ENCODE measurements around the gene CD47.

Gene CD47

DNA sequence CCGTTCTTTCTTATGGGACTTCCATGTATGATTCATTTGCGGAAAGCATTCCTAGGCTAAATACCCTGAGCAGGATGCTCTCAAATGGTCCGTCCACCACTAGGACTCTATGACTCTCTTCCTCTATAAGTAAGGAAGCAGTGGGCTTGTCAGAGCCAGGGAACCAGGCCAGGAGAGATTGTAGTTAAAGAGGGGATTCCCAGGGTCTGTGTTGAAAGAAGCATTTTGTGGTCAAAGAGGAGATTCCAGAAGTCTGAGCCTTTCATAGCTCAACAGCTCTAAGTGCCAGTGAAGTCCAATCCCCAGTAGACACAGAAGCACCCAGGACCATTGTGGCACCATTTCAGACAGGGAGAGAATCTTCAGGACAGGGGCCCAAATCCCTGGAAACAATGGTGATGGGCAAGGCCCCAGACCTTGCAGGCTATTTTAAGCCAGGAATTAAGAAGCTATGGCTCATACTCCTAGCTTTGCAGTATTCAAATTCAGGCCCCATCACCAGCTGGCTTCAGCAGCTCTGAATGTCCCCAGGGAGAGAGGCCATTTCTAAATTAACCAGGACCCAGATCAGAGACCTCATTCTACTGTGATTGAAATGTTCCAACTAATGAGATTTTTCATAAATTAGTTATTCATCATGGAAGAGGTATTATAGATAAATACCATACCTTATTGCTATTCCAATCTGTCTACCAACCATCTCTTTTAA is 81.7 kb downstream of the CD47 start:
- no peak for DNase-seq

DNA sequence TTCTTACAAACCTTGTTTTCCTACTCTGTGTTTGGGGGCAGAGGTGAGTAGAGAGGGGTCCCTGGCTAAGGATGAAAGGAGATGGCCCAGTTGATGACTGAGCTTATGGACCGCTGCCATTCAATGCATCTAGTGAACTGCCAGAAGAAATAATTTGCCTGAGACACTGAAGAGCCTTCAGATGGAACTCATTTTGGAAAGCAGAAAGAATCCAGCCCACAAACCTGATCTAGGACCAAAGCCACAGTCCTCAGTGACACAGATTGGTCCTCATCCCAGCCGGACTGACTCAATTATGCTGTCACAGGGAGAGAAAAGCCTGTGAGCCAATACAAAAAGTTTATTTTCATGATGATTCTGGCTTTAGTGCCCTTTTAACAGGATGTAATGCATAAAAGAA is 82.7 kb downstream of the CD47 start:
- DNase-seq: no peak

DNA sequence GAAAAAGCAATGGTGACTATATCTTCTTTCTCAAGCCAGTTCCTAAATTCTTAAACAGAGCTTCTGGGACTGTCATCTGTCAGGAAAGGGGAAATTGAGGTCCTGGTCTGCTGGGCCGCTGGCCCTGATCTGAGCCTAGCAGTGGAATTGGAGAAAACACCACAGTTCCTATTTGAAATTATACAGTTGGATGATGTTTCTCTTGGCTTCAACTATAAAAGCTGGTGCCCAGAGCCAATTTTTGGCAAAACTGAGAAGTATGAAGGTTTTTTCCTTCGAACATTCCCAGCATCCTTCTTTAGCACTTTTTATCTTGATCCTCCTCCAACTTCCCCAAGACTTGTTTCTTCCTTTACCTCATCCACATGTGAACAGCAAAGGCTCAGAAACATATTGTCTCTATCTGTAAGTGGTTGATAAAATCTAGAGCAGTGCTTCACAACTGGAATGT is 83.9 kb downstream of the CD47 start:
- DNase-seq: no peak

DNA sequence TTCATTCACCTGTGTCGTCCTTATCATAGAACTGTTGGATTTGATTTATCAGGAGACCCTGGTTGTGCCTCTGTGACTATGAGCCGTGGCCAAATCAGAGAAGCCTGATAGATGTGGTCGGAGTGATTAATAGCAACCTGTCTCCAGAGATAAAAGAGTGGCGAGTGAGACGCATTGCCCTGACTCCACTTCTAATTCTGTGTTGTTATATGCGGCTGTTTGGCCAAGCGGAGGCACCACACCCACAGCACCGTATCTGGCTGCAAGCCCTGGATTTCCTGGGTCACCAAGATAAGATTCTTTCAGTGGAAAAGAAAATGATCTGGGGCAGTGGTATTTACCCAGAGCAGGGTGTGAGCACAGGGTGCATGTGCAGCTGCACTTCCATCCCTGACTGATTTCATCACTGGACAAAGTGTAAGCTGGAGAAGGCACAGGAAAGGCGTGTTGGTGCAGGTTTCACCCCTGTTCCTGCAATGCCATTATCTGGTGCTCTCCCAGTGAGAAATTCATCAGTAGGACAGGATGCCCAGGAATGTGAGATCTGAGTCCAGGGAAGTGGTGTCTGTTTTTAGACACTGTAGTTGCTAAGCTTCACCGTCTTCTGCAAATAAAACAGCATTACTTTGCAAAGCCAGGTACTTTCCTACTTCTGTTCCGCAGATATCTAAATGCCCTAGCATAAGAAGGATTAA is 84.6 kb downstream of the CD47 start:
- DNase-seq: no peak

DNA sequence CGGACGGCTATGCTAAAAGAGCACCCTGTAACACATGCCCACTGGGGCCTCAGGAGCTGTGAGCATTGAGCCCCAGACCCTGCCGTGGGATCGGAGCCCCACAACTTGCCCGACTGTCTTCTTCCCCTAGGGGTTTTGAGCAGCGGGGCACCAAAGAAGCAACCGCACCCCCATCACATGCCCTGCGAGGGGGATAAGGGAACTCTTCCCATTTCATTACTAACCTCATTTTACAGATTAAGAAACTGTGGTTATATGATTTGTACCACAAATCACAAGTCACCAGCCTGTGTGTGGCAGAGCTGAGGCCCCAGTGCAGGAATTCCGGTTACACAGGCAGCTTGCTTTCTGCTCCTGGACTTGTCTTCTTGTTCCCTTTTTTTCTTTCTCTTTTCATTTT is 86.2 kb downstream of the CD47 start:
- no peak for DNase-seq

DNA sequence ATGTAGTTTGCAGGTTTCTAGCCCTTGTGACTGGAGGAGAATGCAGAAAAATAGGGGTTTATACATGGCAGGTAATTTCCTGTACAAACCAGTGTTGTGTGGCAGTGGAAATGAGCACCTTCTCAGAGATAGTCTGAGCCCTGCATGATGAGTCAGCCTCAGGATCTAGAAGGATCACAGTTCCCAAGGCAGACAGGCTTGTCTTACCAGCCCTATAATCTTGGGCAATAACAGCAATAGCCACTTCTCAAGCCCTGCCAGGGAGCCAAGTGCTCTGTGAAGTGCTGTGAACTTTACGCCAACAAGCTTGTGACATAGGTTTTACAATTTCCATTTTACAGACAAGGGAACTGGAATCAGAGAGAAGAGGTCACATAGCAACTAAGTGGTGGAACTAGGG is 89.4 kb downstream of the CD47 start:
- no peak for DNase-seq

DNA sequence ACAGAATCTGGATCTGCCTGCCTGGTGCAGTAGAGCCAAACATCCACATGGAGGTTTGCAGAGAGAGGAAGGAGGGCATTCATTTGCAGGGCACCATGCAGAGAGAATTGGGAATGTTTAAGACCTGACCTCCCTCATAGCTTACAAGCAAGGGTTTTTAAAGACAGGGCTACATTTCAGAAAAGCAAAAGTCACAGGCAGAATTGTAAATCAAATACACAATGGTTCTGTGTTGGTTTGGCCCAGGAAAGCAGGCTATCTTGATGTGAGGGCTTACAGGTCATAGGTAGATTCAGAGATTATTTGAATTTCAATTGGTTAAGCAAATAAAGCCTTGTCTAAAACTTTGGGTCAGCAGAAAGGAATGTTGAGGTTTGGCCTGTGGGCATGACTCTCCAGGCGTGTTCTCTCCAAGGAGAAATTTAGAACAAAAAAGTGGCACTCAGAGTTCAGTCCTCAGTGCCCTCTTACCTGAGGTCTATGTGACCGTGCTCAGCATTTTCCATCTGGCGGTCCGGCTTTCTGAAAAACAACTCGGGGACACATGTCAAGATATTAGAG is 91.5 kb downstream of the CD47 start:
- DNase-seq: no peak

DNA sequence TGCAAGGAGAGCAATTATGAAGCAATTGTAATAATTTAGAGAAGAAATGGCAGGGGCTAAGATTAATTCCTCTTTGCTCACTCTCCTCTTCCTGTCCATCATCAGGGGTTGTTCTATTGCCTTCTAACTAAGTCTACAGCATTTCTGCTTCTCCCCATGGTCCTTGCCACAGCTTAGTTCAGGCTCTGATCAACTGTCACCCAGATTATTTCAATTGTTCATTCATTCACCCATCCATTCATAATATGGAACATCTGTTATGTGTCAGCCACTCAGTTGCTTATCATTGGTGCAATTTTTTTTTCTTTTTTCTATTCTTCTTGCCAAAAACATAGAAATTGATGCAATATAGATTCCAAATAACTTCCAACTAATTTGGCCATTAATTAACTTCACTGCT is 93.2 kb downstream of the CD47 start:
- no peak for DNase-seq

DNA sequence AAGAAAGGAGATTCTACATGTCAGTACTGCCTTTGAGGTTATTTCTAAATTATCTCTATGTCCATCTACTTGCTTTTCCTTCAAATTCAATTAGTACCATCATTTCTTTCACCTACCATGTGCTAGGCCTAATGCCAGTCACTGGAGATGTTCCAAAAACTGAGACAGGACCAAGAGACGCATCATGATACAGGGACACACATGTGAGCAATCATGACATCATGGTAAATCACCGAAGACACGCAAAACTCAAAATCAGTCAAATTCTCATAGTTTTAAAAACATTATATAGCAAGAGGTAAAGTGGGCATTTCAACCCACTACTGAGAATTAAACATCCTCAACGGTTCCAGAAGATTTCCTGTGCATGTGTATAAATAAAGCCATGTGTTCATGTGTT is 95.0 kb downstream of the CD47 start:
- no peak for DNase-seq

DNA sequence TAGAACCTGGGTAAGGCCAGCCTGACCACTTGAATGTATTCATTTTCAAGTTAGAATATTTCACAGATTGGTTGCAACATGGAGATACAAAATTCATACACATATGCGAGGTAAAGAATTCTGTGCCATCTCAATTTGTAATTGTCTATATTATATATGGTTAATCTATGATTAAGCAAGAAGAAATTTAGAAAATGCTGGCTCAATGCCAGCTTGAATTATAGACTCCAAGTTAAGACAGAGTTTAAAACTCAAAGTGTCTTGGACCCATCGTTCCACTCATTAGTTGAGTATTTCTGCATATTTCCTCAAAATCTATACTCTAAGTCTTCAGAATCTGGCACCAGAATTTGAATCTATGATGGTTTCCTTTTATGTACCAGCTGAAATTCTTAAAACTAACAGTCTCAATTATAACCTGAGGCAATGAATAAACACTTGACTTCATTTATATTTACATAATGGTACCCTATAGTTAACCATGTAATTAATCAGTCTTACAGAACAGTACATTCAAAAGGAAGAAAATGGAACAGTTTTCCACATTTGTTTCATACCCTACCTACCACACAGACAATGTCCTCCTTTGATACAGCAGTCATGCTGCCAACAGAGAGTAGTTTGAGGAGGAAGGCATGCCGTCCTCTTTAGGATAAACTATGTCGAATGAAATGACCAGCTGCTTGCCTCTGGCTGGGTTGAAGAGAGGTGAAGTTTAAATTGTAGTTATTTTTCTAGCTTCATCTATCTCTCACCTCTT is 95.7 kb downstream of the CD47 start:
- no peak for DNase-seq

DNA sequence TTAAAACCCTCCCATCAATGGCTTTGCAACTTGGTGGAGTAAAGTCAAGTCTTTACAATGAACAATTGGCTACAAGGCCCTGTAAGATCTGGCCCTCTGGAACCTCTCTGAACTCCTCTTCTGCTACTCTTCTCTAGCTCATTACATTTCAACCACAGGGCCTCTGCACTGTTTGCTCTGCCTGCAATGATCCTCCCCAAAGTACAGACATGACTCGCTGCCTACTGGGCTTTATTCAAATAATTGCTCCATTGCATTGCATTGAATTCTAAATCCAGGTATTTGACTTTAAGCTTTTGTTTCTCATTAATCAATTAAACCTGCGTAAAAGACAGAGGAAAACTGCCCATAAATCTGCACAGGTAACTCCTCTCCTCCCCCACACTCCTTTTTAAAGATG is 96.7 kb downstream of the CD47 start:
- DNase-seq: no peak

DNA sequence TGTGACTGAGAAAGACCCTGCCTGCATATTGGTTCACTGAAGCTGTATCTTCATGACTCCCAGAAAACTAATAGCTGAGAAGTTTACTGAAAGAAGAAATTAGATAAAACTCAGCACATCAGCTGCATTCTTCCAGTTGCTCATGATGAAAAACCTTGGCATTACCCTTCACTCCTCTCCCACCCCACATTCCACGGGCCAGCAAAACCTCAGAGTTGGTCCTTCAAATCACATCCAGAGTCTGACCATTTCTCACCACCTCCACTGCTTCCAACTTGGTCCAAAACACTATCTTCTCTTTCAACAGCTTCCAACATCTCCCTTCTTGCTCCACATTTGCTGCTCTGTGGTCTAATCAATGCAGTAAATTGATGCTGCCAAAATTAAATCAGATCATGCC is 97.1 kb downstream of the CD47 start:
- DNase-seq: no peak
